Liver (tissue), 9 donors: ENCODE data around the gene TEX53. TPM values are rescaled to one million over a fixed set of nuclear protein-coding genes. Genes with fewer than 3 reads are reported as not detected.

ENCODE experiments used
- DNase-seq: peaks from one replicate; pipeline ENCODE4 v3.0.0-alpha.2; 2017; ENCODE audit warnings: low spot score
- H3K27ac ChIP-seq, 2 donors: one replicate each; pipeline ENCODE4 v1.7.0; 2013; ENCODE audit warnings: inconsistent platforms in 2 of 2, low read length in 2 of 2, control low read depth in 1 of 2, low read depth in 1 of 2, mild to moderate bottlenecking in 1 of 2
- H3K27me3 ChIP-seq, 4 donors: one replicate each; pipeline versions ENCODE4 v1.6.1 to v1.7.0; 2013; ENCODE audit warnings: low read length in 3 of 4, inconsistent platforms in 1 of 4, mild to moderate bottlenecking in 1 of 4, moderate library complexity in 1 of 4; ENCODE audit not compliant: control insufficient read depth in 4 of 4, insufficient read depth in 4 of 4
- H3K36me3 ChIP-seq, 4 donors: one replicate each; pipeline versions ENCODE4 v1.6.1 to v1.7.0; 2013; ENCODE audit warnings: low read length in 3 of 4, mild to moderate bottlenecking in 3 of 4, low read depth in 1 of 4, moderate library complexity in 1 of 4; ENCODE audit not compliant: control insufficient read depth in 4 of 4, insufficient read depth in 3 of 4
- H3K4me1 ChIP-seq, 4 donors: one replicate each; pipeline versions ENCODE4 v1.6.1 to v1.7.0; 2013; ENCODE audit warnings: low read length in 3 of 4, mild to moderate bottlenecking in 3 of 4, moderate library complexity in 1 of 4; ENCODE audit not compliant: control insufficient read depth in 4 of 4, insufficient read depth in 4 of 4
- H3K4me3 ChIP-seq, 3 donors: one replicate each; pipeline versions ENCODE4 v1.6.1 to v1.7.0; 2013; ENCODE audit warnings: low read length in 3 of 3, control low read depth in 1 of 3, low read depth in 1 of 3, mild to moderate bottlenecking in 1 of 3
- H3K9ac ChIP-seq, 2 donors: one replicate each; pipeline ENCODE4 v1.7.0; 2013; ENCODE audit warnings: low read length in 2 of 2, mild to moderate bottlenecking in 2 of 2, moderate library complexity in 2 of 2, control low read depth in 1 of 2, low read depth in 1 of 2
- H3K9me3 ChIP-seq, 4 donors: one replicate each; pipeline versions ENCODE4 v1.6.1 to v1.7.0; 2013; ENCODE audit warnings: low read length in 3 of 4; ENCODE audit not compliant: control insufficient read depth in 4 of 4
- CTCF ChIP-seq: fragments of 150-350 bp; IDR thresholded peaks from 2 replicates; pipeline ENCODE4 v1.5.1; 2017; ENCODE audit warnings: improper control_type of control experiment, low read depth, low read length; ENCODE audit not compliant: missing input control
- EGR1 ChIP-seq, 2 donors: IDR thresholded peaks; 2 replicates each; pipeline ENCODE4 v1.6.1; 2016 to 2018; ENCODE audit warnings: antibody characterized with exemption in 2 of 2, low read depth in 2 of 2
- FOXA2 ChIP-seq: IDR thresholded peaks from 2 replicates; pipeline ENCODE4 v1.6.1; 2016; ENCODE audit warnings: antibody characterized with exemption
- GABPA ChIP-seq, 2 donors: IDR thresholded peaks in 1 of 2; conservative IDR thresholded peaks in 1 of 2; 2 replicates each; pipeline ENCODE4 v1.6.1; 2016; ENCODE audit warnings: antibody characterized with exemption in 2 of 2, mild to moderate bottlenecking in 1 of 2, moderate library complexity in 1 of 2
- HNF4A ChIP-seq, 2 donors: conservative IDR thresholded peaks; 2 replicates each; pipeline ENCODE4 v1.6.1; 2016; ENCODE audit warnings: antibody characterized with exemption in 2 of 2, mild to moderate bottlenecking in 2 of 2
- HNF4G ChIP-seq: IDR thresholded peaks from 2 replicates; pipeline ENCODE4 v1.6.1; 2016; ENCODE audit warnings: antibody characterized with exemption
- JUND ChIP-seq, 2 donors: IDR thresholded peaks; 2 replicates each; pipeline ENCODE4 v1.6.1; 2016; ENCODE audit warnings: antibody characterized with exemption in 2 of 2
- NR2F2 ChIP-seq: IDR thresholded peaks from 2 replicates; pipeline ENCODE4 v1.6.1; 2016; ENCODE audit warnings: antibody characterized with exemption
- RAD21 ChIP-seq, 2 donors: IDR thresholded peaks; 2 replicates each; pipeline ENCODE4 v1.6.1; 2016; ENCODE audit warnings: antibody characterized with exemption in 2 of 2, mild to moderate bottlenecking in 2 of 2
- REST ChIP-seq: IDR thresholded peaks from 2 replicates; pipeline ENCODE4 v1.6.1; 2016; ENCODE audit warnings: antibody characterized with exemption, mild to moderate bottlenecking
- RXRA ChIP-seq, 2 donors: IDR thresholded peaks; 2 replicates each; pipeline ENCODE4 v1.6.1; 2017 to 2018; ENCODE audit warnings: antibody characterized with exemption in 2 of 2, mild to moderate bottlenecking in 1 of 2
- TAF1 ChIP-seq: conservative IDR thresholded peaks from 2 replicates; pipeline ENCODE4 v1.6.1; 2016; ENCODE audit warnings: antibody characterized with exemption, mild to moderate bottlenecking
- YY1 ChIP-seq: IDR thresholded peaks from 2 replicates; pipeline ENCODE4 v1.6.1; 2016; ENCODE audit warnings: antibody characterized with exemption, mild to moderate bottlenecking
- ZBTB33 ChIP-seq: IDR thresholded peaks from 2 replicates; pipeline ENCODE4 v1.6.1; 2016; ENCODE audit warnings: antibody characterized with exemption
- WGBS: extraction: QIAGEN DNeasy Blood & Tissue Kit; methylation state at CpG from one replicate; pipeline ENCODE4 v1.1.7; 2013; 5-methylcytosine and 5-hydroxymethylcytosine counted together
- polyA plus RNA-seq, 2 donors: library from polyadenylated mRNA; stranded (reverse) in 1 of 2; unstranded in 1 of 2; fragments of 200-250 nt in 1 of 2; fragments of >200 nt in 1 of 2; fragmentation: Nextera tagmentation in 1 of 2; extraction: Ambion mirVana in 1 of 2; gene quantifications; one replicate each; pipeline versions ENCODE4 v1.2.1 to v1.2.3, GENCODE V29; 2013 to 2015
- total RNA-seq, 2 donors: library from RNA; depleted of rRNA; stranded (reverse); fragments of >200 nt; gene quantifications; one replicate each; pipeline ENCODE4 v1.2.3, GENCODE V29; 2014
- donor health status: healthy.
- donor health status: healthy.
- donor health status: healthy.
- donor health status: healthy.
- donor health status: healthy.

The TEX53 gene
- total and polyA plus RNA-seq, 4 donors: not detected

- no peak overlapping the region for H3K4me3 ChIP-seq
Observed at GRCh38 chr9:114664181-114664580, 6.6 kb upstream of the TEX53 start.

More at GRCh38 chr9:114664181-114664580, 6.6 kb upstream of the TEX53 start:
- no peak for TF ChIP-seq GABPA (IDR thresholded peaks at IDR 0.05 in 1 of 2, conservative IDR thresholded peaks at IDR 0.05 in 1 of 2)
- no peak for TF ChIP-seq HNF4G
- no peak for TF ChIP-seq TAF1
- no peak for TF ChIP-seq EGR1 (IDR thresholded peaks at IDR 0.05; ENCODE audit: low read depth in 2 of 2)
- TF ChIP-seq RXRA (IDR thresholded peaks at IDR 0.05): no peak
- TF ChIP-seq FOXA2: no peak
- TF ChIP-seq CTCF: no peak
- no peak for TF ChIP-seq ZBTB33
- no peak for TF ChIP-seq JUND (IDR thresholded peaks at IDR 0.05)
- no peak for TF ChIP-seq RAD21 (IDR thresholded peaks at IDR 0.05)
- no peak for TF ChIP-seq NR2F2
- no peak for TF ChIP-seq REST
- TF ChIP-seq YY1: no peak
- TF ChIP-seq HNF4A (conservative IDR thresholded peaks at IDR 0.05): no peak
- Histone ChIP-seq H3K27me3 (peaks cover 0 to 2% (median 0%) of the 10 kb centered on the region in 4 donors), H3K27ac (no peak overlapping the region), H3K36me3 (no peaks in the 10 kb centered on the region), H3K9ac (no peak overlapping the region), H3K9me3 (no peaks in the 10 kb centered on the region), H3K4me1 (no peaks in the 10 kb centered on the region)
- 78% methylated on average over 3 of the region's 3 CpGs for WGBS
- DNase-seq: no peak
